Suppressor macrophage (primary cell): ENCODE data around the gene NMNAT2.

ENCODE experiments used
- DNase-seq, 4 experiments: peaks; one replicate each; pipeline ENCODE4 v3.0.0-alpha.2; 2020 to 2022

Gene NMNAT2

GRCh38 chr1:183310753-183311479 is 107.3 kb downstream of the NMNAT2 start:
- DNase-seq: peak; percentile 24 to 55 (median 37)

DNA sequence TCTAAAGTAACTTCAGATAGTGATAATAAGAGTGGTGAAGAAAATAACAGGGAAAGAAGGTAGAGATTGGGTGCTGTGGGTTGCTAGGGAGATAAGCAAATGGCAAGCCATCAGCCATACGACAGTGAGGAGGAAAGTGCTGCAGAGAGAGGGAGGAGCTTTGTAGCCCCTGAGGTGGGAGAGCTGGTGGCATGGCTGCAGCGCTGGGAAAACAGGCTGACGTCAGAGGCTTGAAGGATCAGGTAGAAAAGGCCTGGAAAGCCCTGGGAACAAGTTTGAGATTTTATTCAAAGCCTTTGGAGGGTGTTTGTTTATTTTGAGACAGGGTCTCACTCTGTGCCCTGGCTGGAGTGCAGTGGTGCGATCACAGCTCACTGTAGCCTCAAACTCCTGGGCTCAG is 109.5 kb downstream of the NMNAT2 start:
- no peak for DNase-seq

GRCh38 chr1:183306317-183307042 is 111.7 kb downstream of the NMNAT2 start:
- DNase-seq: no peak

DNA sequence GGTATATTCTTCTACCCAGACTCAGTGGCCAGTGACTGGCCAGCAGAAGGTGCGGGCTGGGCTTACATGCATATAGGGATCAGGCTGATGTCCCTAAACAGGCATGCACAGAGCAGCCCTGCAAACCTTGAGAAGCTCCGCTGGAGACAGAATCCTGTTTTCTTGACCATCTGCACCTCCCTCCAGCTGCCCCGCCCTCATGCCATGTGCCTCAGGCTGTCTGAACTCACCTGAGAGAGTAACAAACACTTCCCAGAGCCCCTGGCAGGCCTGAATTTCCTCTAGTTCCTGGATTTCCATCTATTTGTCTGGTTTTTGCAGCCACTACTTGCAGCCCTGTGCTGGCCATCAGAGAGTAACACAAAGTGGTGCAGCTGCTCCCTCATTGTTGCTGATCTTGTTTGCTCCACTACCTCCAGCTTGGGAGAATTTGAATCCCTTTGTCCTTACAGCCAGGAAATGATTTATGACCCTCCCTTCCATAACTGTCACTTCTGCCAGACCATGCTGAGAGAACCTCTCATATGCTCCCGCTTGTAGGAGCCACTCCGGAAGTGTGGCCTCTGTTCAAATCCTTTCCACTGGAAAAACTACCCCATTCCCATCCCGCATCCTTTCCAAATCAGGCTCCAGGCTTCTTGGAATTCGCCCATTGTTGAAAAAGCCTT is 113.6 kb downstream of the NMNAT2 start:
- no peak for DNase-seq

DNA sequence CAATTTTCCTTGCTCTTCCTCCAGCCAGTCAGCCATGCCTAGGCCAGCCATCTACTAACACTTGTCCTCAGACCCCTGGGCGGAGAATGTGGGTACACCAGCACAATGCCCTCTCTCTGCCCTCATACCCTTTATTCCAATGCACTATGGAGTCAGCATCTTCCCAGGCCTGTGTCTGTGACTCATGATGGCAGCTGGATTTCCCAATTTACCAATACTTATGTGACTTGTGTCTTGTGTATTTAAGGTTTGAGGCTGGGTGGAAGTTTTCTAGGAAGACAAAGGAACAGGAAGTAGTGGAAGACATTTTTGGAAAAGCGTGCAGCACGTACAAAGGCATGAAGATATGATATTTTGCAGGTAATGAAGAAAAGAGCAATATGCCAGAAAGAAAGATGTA is 114.3 kb downstream of the NMNAT2 start:
- peak; percentile 21 to 61 (median 41) for DNase-seq

DNA sequence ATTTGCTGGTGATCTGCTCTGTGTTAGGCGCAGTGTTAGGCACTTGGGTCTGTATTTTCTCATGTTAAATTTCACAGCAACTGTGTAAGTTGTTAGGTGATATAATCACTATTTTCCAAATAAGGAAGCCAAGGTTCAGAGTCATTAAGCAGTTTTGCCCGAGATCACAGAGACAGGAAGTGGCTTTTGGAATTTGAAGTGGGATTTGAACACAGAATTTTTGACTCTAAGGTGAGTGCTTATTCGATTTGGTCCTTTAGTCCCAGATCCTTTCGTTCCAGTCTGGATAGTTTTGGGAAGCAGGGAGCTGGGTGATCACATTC is 114.9 kb downstream of the NMNAT2 start:
- DNase-seq: peak in 1 of 4 experiments; percentile 13

DNA sequence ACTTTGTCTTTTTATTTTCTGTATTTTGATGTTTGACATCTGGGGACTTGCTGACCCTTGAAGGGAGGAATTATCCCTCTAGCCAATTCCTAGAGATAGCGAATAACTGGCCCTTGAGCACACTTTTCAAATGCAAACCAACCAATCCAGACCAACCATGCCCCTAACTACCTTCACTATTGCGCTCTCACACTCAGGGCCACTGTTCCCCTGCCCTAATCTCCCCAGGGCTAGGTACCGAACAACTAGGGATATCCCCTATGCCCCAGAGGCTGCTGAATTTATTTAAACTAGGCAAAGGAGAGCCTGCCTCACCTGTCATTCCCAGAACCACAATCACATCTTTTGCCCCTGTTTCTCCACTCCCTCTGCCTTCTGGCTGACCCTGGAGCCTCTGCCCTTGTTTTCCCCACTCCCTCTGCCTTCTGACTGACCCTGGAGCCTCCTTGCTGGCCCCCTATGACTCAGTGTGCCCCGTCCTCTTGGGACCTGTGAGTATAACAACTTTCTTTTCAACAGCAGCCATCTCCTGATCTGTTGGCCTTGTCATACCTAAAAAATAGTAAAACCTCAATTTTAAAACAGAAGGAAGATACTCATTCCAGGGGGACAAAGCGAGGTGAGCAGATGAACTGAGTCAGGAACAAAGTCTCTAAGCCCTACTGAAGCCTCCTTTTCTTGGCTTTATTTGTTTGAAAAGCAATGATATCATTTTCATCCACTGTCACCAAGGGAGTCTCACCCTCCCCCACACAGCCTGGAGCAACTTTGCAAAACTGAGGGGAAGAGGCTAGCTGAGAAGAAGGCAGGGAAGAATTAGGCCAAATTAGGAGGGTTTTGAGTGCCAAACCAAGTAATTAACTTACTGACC is 115.5 kb downstream of the NMNAT2 start:
- DNase-seq: peak in 1 of 4 experiments; percentile 8

GRCh38 chr1:183301239-183301638 is 116.9 kb downstream of the NMNAT2 start:
- DNase-seq: no peak

- DNase-seq: no peak
Measured at GRCh38 chr1:183300828-183301227, 117.4 kb downstream of the NMNAT2 start.

GRCh38 chr1:183300395-183300794 is 117.8 kb downstream of the NMNAT2 start:
- no peak for DNase-seq

DNA sequence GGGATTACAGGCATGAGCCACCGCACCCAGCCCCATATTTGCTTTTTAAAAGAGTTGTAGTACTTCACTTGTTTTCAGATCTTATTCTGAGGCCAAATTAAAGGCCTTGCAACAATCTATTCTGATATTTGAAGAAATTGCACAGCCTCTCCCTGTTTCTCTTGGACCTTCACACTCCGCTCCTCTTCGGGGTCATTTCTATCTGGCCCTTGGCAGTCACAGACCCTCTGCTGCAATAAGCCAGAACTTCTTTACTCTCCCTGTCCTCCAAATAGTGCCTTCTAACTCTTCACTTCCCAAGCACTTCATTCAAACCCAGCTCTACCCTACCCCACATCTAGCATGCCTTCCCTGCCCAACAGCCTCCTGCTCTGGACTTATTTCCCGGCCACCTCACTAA is 121.4 kb downstream of the NMNAT2 start:
- no peak for DNase-seq

DNA sequence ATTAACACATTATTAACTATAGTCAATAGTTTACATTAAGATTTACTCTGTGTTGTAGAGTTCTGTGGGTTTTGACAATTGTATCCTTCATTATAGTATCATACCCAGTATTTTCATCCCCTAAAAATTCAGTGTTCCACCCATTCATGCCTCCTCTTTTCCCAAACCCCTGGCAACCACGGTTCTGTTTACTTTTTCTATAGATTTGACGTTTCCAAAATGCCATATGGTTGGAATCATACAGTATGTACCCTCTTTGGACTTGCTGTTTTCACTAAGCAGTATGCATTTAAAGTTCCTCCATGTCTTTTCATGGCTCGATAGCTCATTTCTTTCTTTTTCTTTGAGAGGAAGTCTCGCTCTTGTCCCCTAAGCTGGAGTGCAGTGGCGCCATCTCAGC is 122.7 kb downstream of the NMNAT2 start:
- DNase-seq: no peak

GRCh38 chr1:183293876-183294275 is 124.3 kb downstream of the NMNAT2 start:
- no peak for DNase-seq

DNA sequence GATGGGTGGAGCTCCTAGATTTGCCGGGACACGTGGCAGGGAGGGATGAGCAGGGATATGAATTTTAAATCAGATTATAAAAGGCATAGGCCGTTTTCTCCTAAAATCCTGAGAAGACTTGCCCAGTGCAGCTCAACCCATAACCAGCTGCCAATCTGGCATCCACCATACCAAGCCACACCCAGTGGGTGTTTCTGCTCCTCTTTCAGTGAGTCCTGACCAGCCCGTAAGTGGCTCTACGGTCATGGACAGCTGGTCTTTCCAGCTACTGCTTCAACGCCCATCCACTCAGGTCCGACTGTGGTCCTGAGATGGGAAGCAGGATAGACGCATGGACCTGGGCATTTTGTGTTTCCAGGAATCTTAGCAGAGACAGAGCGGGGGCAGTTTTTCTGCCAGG is 124.9 kb downstream of the NMNAT2 start:
- DNase-seq: no peak

DNA sequence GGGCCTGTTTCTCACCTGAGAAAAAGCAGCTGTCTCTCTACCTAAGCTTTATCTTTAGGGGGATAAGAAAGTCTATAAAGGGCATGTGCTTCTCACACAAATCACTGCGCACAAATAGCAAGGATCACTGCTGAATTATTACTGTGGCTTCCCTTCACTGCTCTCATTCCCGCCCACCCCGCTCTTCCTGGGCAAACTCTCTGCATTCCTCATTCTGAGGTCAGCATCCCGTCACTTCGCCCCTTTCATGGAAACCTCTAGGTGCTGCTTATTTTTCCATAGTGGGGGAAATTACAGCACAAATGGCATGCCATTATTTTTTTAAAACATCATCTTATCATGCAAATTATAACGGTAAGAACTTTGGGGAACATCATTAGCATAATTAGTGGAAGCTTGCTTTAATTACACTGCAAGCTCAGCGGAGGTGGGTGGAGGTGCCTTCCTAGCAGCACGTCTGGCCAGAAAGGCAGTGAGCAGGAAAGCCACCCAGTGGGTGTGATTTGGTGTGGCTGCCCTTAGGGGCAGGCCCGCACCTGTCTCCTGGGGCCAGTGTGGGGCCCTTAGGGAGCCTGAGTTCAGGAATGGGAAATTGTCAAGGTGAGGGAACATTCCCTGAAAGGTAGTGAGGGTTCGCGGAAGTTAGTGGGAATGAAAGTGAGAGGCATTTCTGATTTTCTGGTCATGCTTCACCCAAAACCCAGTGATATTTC is 126.2 kb downstream of the NMNAT2 start:
- DNase-seq: no peak

DNA sequence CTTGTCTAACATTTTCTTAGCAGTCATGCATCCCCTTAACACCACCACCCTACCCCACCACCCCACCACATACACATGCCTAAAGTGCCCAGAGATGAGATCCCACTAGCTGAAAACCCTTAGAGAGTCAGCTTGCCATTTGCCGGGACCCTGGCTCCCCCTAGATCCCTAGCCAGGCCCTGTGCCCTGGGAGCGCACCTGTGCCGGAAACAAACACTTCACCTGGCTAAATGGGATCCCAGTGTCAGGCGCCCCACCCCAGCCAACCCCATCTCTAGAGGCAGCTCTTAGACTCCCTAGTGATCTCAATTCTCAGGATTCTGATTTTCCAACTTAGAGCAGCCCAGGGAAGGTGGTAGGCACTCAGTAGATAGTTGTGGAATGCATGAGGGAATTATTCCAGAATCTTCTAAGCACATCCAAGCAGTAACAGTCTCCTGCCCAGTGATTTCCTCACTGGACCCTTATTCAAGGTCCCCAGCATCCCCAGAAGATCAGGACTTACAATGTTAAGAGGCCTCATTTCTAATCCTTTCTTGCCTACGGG is 126.9 kb downstream of the NMNAT2 start:
- no peak for DNase-seq

GRCh38 chr1:183290628-183291027 is 127.6 kb downstream of the NMNAT2 start:
- no peak for DNase-seq

DNA sequence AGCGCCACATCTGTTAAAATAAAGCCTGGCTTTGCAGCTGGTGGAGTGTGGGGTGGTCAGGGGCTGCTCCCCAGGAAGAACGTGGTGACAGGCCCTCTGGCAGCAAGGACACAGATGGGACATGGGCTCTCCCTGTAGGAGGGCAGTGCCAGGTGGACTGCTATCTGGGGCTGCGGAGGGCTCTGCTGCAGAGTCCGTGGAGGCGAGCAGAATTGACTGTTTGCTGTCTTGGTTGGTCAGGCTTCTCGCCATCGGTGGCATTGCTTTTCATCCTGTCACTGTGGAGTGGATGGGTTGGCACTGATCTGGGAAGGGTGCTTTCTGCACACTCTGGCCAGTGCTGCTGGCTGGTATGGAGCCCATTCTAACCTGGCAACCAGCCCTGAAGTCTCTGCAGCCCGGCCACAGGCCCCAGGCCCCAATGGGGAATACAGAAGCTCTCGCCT is 129.1 kb downstream of the NMNAT2 start:
- no peak for DNase-seq

DNA sequence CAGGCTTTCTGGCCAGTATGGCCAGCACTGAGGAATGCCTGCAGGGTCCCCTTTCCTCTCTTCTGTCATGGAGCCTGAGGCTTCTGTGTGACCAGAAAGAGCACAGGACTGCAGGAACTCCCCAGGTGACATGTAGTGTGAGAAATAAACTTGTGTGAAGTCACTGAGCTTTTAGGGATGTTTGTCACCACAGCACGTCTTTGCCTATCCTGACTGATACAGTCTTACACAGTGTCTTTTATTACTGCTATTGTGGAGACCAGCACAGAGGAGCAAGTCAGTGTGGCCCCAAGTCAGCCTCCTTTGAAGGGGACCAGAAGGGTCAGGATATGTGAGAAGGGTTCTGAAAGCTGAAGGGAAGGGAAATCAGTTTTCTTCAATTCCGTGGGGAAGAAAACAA is 129.6 kb downstream of the NMNAT2 start:
- no peak for DNase-seq

GRCh38 chr1:183287191-183287675 is 130.9 kb downstream of the NMNAT2 start:
- no peak for DNase-seq

DNA sequence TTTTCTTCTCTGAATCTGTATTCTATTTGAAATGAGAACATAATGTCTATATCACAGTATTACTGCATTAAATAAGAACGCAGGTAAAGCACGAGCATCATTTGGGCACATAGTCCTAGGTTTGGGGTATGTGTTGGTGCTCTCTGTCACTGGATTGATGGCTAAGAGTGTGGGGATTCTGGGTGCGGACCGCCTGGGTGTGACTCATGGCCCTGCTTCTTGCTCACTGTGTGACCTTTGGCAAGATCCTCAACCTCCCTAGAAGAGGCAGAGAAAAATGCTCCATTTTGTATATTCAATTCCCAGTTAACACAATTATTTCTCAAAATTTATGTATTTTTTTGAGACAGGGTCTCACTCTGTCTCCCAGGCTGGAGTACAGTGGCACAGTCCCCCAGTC is 132.4 kb downstream of the NMNAT2 start:
- DNase-seq: no peak

DNA sequence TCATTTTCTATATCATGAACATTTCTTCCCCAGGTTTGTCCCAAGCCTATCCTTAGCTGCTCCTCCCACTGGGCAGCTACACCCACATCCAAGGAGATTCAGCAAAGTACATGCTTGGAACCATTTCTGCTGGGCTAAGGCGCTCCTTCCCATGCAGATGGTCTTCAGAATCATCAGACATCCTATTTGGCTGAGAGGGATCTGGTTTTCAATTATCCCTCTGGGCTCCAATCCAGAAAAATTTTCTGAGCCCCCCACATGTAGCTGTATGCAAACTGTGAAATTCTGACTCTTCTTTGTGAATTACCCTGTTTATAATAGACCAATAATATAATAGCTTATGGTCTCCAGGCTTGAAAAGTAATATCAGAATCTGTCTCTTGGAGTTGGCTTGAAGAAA is 132.9 kb downstream of the NMNAT2 start:
- DNase-seq: no peak
